HG03108 (cell line): ENCODE measurements around the gene ZNF710.
"Not testable (repeated sequence)": the region's sequence is repeated elsewhere in the genome, so short reads cannot be mapped to it uniquely, and the experiment has no call there.

Source experiments
- ATAC-seq: cut with Tn5 transposase; IDR thresholded peaks from one replicate; pipeline ENCODE4 v1.9.1; 2021; ENCODE audit warnings: moderate library complexity; ENCODE audit not compliant: unreplicated experiment

The ZNF710 gene

GRCh38 chr15:90055182-90055581 is 54.1 kb downstream of the ZNF710 start:
- ATAC-seq = no peak

- ATAC-seq = no peak
These were observed 55.4 kb downstream of the ZNF710 start for GRCh38 chr15:90056529-90056928.

- peak; percentile 31 for ATAC-seq
These were observed 57.2 kb downstream of the ZNF710 start for GRCh38 chr15:90058308-90058707.

GRCh38 chr15:90058775-90059174 is 57.7 kb downstream of the ZNF710 start:
- ATAC-seq = no peak

GRCh38 chr15:90059208-90059985 is 58.3 kb downstream of the ZNF710 start:
- ATAC-seq = peak; percentile 92

- no peak for ATAC-seq
These were observed 59.7 kb downstream of the ZNF710 start for GRCh38 chr15:90060797-90061196.

- no peak for ATAC-seq
These were observed 60.9 kb downstream of the ZNF710 start for GRCh38 chr15:90062023-90062442.

- no peak for ATAC-seq
These were observed 61.4 kb downstream of the ZNF710 start for GRCh38 chr15:90062462-90062932.

GRCh38 chr15:90062973-90063769 is 62.0 kb downstream of the ZNF710 start:
- no peak for ATAC-seq

- no peak for ATAC-seq
These were observed 62.7 kb downstream of the ZNF710 start for GRCh38 chr15:90063770-90064247.

- ATAC-seq = no peak
These were observed 64.0 kb downstream of the ZNF710 start for GRCh38 chr15:90064911-90065681.

- ATAC-seq = no peak
These were observed 64.5 kb downstream of the ZNF710 start for GRCh38 chr15:90065682-90066049.

GRCh38 chr15:90067181-90067952 is 66.2 kb downstream of the ZNF710 start:
- ATAC-seq = no peak

GRCh38 chr15:90067953-90068606 is 67.0 kb downstream of the ZNF710 start:
- no peak for ATAC-seq

- ATAC-seq = not testable (repeated sequence)
These were observed 69.5 kb downstream of the ZNF710 start for GRCh38 chr15:90070623-90071022.

GRCh38 chr15:90071220-90071807 is 70.2 kb downstream of the ZNF710 start:
- ATAC-seq = no peak

- no peak for ATAC-seq
These were observed 72.0 kb downstream of the ZNF710 start for GRCh38 chr15:90072978-90073640.

GRCh38 chr15:90074023-90074422 is 72.9 kb downstream of the ZNF710 start:
- no peak for ATAC-seq

- no peak for ATAC-seq
These were observed 73.8 kb downstream of the ZNF710 start for GRCh38 chr15:90074916-90075315.
